Measurements from ENCODE around the gene PORCN. TPM values are rescaled to one million over a fixed set of nuclear protein-coding genes. Genes with fewer than 3 reads are reported as not detected.

PORCN gene
- total and polyA plus RNA-seq, 9 of the 15 experiments (the other 6 are each of a cell fraction or from before 2014, with no cell fraction given) = 0.34 to 5.1 (median 2.8) TPM

DNA sequence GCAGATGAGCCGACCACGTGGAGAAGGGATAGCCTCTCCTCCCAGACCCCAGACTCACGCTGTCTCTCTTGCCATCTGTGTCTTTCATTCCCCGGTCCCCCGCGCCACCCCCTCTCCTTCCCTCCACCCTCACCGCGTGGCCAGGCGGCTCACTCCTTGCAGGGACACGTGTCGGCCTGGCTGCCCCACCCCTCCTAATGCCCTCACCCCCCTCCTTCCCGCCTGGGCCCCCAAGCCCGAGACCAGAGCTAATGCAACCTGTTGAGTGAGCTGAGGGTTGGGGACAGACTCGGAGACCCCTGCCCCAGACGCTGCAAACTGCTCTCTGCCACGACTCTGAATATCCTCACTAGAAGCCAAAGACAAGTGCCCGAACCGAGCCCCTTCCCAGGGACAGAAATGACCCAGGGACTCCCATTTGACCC lies 40.5 kb upstream of the PORCN start (continued):
- no peak for TF ChIP-seq ZNF668 (CRISPR knock-in tag; IDR thresholded peaks at IDR 0.05)
- no peak for TF ChIP-seq RBBP5 (IDR thresholded peaks at IDR 0.05; ENCODE audit: borderline replicate concordance, insufficient read depth, low read length, poor library complexity, severe bottlenecking)
- TF ChIP-seq, protein P1, sequence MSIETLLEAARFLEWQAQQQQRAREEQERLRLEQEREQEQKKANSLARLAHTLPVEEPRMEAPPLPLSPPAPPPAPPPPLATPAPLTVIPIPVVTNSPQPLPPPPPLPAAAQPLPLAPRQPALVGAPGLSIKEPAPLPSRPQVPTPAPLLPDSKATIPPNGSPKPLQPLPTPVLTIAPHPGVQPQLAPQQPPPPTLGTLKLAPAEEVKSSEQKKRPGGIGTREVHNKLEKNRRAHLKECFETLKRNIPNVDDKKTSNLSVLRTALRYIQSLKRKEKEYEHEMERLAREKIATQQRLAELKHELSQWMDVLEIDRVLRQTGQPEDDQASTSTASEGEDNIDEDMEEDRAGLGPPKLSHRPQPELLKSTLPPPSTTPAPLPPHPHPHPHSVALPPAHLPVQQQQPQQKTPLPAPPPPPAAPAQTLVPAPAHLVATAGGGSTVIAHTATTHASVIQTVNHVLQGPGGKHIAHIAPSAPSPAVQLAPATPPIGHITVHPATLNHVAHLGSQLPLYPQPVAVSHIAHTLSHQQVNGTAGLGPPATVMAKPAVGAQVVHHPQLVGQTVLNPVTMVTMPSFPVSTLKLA (conservative IDR thresholded peaks at IDR 0.05) = peak; percentile 96 to 97
- no peak for TF ChIP-seq C11orf30 (IDR thresholded peaks at IDR 0.05; ENCODE audit: low read depth)
- TF ChIP-seq, protein P2, sequence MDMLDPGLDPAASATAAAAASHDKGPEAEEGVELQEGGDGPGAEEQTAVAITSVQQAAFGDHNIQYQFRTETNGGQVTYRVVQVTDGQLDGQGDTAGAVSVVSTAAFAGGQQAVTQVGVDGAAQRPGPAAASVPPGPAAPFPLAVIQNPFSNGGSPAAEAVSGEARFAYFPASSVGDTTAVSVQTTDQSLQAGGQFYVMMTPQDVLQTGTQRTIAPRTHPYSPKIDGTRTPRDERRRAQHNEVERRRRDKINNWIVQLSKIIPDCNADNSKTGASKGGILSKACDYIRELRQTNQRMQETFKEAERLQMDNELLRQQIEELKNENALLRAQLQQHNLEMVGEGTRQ (CRISPR knock-in tag; IDR thresholded peaks at IDR 0.05) = peak; percentile 55
- TF ChIP-seq PPARD (CRISPR knock-in tag; IDR thresholded peaks at IDR 0.05) = no peak
- TF ChIP-seq ZNF436 (CRISPR knock-in tag; IDR thresholded peaks at IDR 0.05) = no peak
- no peak for TF ChIP-seq ELF4 (CRISPR knock-in tag; IDR thresholded peaks at IDR 0.05)
- TF ChIP-seq ZBTB7A (IDR thresholded peaks at IDR 0.05; ENCODE audit: borderline replicate concordance, control insufficient read depth, low read depth, low read length) = 0 out of 2 replicates have a peak, but pooled peaks have one; percentile 10
- no peak for TF ChIP-seq PHF20 (IDR thresholded peaks at IDR 0.05; ENCODE audit: partially characterized antibody)
- TF ChIP-seq POLR2G (IDR thresholded peaks at IDR 0.05; ENCODE audit: low read depth, low read length) = 0 out of 2 replicates have a peak, but pooled peaks have one; percentile 48
- no peak for TF ChIP-seq CCAR2 (IDR thresholded peaks at IDR 0.05; ENCODE audit: low read depth, low read length)
- TF ChIP-seq NFE2 (IDR thresholded peaks at IDR 0.05; ENCODE audit: low read depth) = no peak
- TF ChIP-seq EP400 (IDR thresholded peaks at IDR 0.05) = peak; percentile 91
- TF ChIP-seq MTA3 (IDR thresholded peaks at IDR 0.05; ENCODE audit: borderline replicate concordance) = no peak
- no peak for TF ChIP-seq HDAC8 (tag; IDR thresholded peaks at IDR 0.05)
- TF ChIP-seq POLR2AphosphoS5 (IDR thresholded peaks at IDR 0.05; ENCODE audit: control insufficient read depth, insufficient read depth, low read depth, low read length) = no peak
- TF ChIP-seq, protein P3, sequence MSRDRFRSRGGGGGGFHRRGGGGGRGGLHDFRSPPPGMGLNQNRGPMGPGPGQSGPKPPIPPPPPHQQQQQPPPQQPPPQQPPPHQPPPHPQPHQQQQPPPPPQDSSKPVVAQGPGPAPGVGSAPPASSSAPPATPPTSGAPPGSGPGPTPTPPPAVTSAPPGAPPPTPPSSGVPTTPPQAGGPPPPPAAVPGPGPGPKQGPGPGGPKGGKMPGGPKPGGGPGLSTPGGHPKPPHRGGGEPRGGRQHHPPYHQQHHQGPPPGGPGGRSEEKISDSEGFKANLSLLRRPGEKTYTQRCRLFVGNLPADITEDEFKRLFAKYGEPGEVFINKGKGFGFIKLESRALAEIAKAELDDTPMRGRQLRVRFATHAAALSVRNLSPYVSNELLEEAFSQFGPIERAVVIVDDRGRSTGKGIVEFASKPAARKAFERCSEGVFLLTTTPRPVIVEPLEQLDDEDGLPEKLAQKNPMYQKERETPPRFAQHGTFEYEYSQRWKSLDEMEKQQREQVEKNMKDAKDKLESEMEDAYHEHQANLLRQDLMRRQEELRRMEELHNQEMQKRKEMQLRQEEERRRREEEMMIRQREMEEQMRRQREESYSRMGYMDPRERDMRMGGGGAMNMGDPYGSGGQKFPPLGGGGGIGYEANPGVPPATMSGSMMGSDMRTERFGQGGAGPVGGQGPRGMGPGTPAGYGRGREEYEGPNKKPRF (IDR thresholded peaks at IDR 0.05; ENCODE audit: low read depth, low read length) = no peak
